ENCODE measurements around the gene ZFAND3.

DNA sequence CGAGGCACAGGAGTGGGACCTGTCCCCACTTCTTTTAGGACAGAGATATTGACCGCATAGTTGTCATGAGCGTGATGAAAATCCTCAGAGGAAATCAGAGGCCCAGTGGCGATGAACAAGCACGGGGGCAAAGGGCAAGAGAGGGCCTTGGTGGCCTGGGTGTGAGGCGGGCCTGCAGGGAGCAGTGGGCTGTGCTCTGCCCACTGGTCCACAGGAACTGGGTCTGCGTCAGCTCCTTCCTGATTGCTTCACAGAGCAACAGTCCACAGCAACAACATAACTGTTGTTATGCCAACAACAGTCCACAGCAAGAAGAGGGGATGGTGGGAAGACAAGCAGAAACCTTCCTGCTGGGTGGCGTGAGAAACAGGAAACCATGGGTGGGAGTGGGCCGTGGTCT is 335.6 kb downstream of the ZFAND3 start:
- TF ChIP-seq EZH2 (IDR thresholded peaks at IDR 0.05; ENCODE audit: low read length), result no peak
- TF ChIP-seq, protein P1, sequence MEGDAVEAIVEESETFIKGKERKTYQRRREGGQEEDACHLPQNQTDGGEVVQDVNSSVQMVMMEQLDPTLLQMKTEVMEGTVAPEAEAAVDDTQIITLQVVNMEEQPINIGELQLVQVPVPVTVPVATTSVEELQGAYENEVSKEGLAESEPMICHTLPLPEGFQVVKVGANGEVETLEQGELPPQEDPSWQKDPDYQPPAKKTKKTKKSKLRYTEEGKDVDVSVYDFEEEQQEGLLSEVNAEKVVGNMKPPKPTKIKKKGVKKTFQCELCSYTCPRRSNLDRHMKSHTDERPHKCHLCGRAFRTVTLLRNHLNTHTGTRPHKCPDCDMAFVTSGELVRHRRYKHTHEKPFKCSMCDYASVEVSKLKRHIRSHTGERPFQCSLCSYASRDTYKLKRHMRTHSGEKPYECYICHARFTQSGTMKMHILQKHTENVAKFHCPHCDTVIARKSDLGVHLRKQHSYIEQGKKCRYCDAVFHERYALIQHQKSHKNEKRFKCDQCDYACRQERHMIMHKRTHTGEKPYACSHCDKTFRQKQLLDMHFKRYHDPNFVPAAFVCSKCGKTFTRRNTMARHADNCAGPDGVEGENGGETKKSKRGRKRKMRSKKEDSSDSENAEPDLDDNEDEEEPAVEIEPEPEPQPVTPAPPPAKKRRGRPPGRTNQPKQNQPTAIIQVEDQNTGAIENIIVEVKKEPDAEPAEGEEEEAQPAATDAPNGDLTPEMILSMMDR (optimal IDR thresholded peaks at IDR 0.05 in 1 of 3, IDR thresholded peaks at IDR 0.05 in 1 of 3, conservative IDR thresholded peaks at IDR 0.05 in 1 of 3; ENCODE audit: extremely low read depth in 1 of 3, insufficient read depth in 2 of 3, low read length in 3 of 3), result no peak

Data from keratinocyte (primary cell).